Urinary bladder (tissue), 4 donors: Measurements from ENCODE around the gene FAM131B. TPM values are rescaled to one million over a fixed set of nuclear protein-coding genes. Genes with fewer than 3 reads are reported as not detected.

Experiments
- DNase-seq: peaks from one replicate; pipeline ENCODE4 v3.0.0-alpha.2; 2015; ENCODE audit errors: extremely low spot score
- H3K27ac ChIP-seq: one replicate; pipeline ENCODE4 v1.5.1; 2013; ENCODE audit warnings: low read depth, mild to moderate bottlenecking, moderate library complexity
- H3K36me3 ChIP-seq: one replicate; pipeline ENCODE4 v1.6.1; 2013; ENCODE audit warnings: mild to moderate bottlenecking, moderate library complexity; ENCODE audit not compliant: insufficient read depth
- H3K4me1 ChIP-seq: one replicate; pipeline ENCODE4 v1.6.1; 2013; ENCODE audit warnings: mild to moderate bottlenecking, moderate library complexity; ENCODE audit not compliant: insufficient read depth
- H3K4me3 ChIP-seq: one replicate; pipeline ENCODE4 v1.5.1; 2013; ENCODE audit warnings: low read depth, low read length
- WGBS: extraction: QIAGEN DNeasy Blood & Tissue Kit; methylation state at CpG from one replicate; pipeline ENCODE4 v1.1.7; 2013; 5-methylcytosine and 5-hydroxymethylcytosine counted together
- polyA plus RNA-seq: library from polyadenylated mRNA; stranded (reverse); fragments of 200-250 nt; gene quantifications from one replicate; pipeline ENCODE4 v1.2.3, GENCODE V29; 2013
- total RNA-seq: library from RNA; depleted of rRNA; stranded (reverse); fragments of >200 nt; gene quantifications from one replicate; pipeline ENCODE4 v1.2.3, GENCODE V29; 2014
- donor health status: healthy with polysubstance abuse.
- donor health status: healthy.

FAM131B gene
- total and polyA plus RNA-seq, 2 donors: 3.2 to 4.1 TPM

- Histone ChIP-seq H3K4me3 (no peak overlapping the region), H3K27ac (peak overlapping the region; percentile 30), H3K4me1 (no peaks in the 10 kb centered on the region), H3K36me3 (peaks cover 4% of the 10 kb centered on the region)
- WGBS: 33% methylated on average over 24 of the region's 24 CpGs
- no peak for DNase-seq
Observed at GRCh38 chr7:143391462-143392404, 29.2 kb upstream of the FAM131B start.

- Histone ChIP-seq H3K4me3 (no peak overlapping the region), H3K27ac (peak overlapping the region; percentile 24), H3K4me1 (no peaks in the 10 kb centered on the region), H3K36me3 (peaks cover 4% of the 10 kb centered on the region)
- no peak for DNase-seq
- 76% methylated on average over 9 of the region's 9 CpGs for WGBS
Observed at GRCh38 chr7:143390773-143391317, 28.3 kb upstream of the FAM131B start.

GRCh38 chr7:143390104-143390772 is 27.7 kb upstream of the FAM131B start:
- DNase-seq: no peak
- 78% methylated on average over 10 of the region's 10 CpGs for WGBS
- Histone ChIP-seq H3K4me3 (no peak overlapping the region), H3K36me3 (peaks cover 4% of the 10 kb centered on the region), H3K27ac (no peak overlapping the region), H3K4me1 (no peaks in the 10 kb centered on the region)

- H3K4me1 ChIP-seq: no peaks in the 10 kb centered on the region
- no peak overlapping the region for H3K4me3 ChIP-seq
- 84% methylated on average over 15 of the region's 15 CpGs for WGBS
- H3K36me3 ChIP-seq: peaks cover 4% of the 10 kb centered on the region
- DNase-seq: no peak
- H3K27ac ChIP-seq: no peak overlapping the region
Observed at GRCh38 chr7:143389316-143390103, 27.0 kb upstream of the FAM131B start.

GRCh38 chr7:143388491-143389101 is 26.1 kb upstream of the FAM131B start:
- DNase-seq: no peak
- no peaks in the 10 kb centered on the region for H3K4me1 ChIP-seq
- WGBS: 80% methylated on average over 28 of the region's 28 CpGs
- no peak overlapping the region for H3K27ac ChIP-seq
- peaks cover 4% of the 10 kb centered on the region for H3K36me3 ChIP-seq
- H3K4me3 ChIP-seq: no peak overlapping the region

GRCh38 chr7:143388051-143388450 is 25.5 kb upstream of the FAM131B start:
- Histone ChIP-seq H3K36me3 (peaks cover 4% of the 10 kb centered on the region), H3K4me1 (no peaks in the 10 kb centered on the region), H3K4me3 (no peak overlapping the region), H3K27ac (no peak overlapping the region)
- no peak for DNase-seq
- 68% methylated on average over 10 of the region's 10 CpGs for WGBS

GRCh38 chr7:143387156-143387975 is 24.9 kb upstream of the FAM131B start:
- H3K4me3 ChIP-seq: no peak overlapping the region
- no peak overlapping the region for H3K27ac ChIP-seq
- H3K4me1 ChIP-seq: no peaks in the 10 kb centered on the region
- peaks cover 4% of the 10 kb centered on the region for H3K36me3 ChIP-seq
- 79% methylated on average over 23 of the region's 23 CpGs for WGBS
- no peak for DNase-seq

GRCh38 chr7:143385891-143386781 is 23.6 kb upstream of the FAM131B start:
- H3K27ac ChIP-seq: no peak overlapping the region
- H3K4me1 ChIP-seq: no peaks in the 10 kb centered on the region
- 39% methylated on average over 19 of the region's 19 CpGs for WGBS
- H3K4me3 ChIP-seq: no peak overlapping the region
- no peak for DNase-seq
- H3K36me3 ChIP-seq: peaks cover 4% of the 10 kb centered on the region

- 50% methylated on average over 14 of the region's 14 CpGs for WGBS
- Histone ChIP-seq H3K36me3 (peaks cover 4% of the 10 kb centered on the region), H3K4me3 (no peak overlapping the region), H3K4me1 (no peaks in the 10 kb centered on the region), H3K27ac (peak overlapping the region; percentile 38)
- no peak for DNase-seq
Observed at GRCh38 chr7:143384661-143385631, 22.4 kb upstream of the FAM131B start.

- 24% methylated on average over 5 of the region's 5 CpGs for WGBS
- Histone ChIP-seq H3K4me3 (no peak overlapping the region), H3K4me1 (peaks cover under 1% of the 10 kb centered on the region), H3K36me3 (peaks cover 4% of the 10 kb centered on the region), H3K27ac (peak overlapping the region; percentile 2)
- DNase-seq: no peak
Observed at GRCh38 chr7:143384148-143384547, 21.6 kb upstream of the FAM131B start.

- 38% methylated on average over 1 of the region's 1 CpG for WGBS
- no peak overlapping the region for H3K4me3 ChIP-seq
- peaks cover 2% of the 10 kb centered on the region for H3K4me1 ChIP-seq
- H3K36me3 ChIP-seq: peaks cover 3% of the 10 kb centered on the region
- H3K27ac ChIP-seq: no peak overlapping the region
- no peak for DNase-seq
Observed at GRCh38 chr7:143383642-143383957, 21.1 kb upstream of the FAM131B start.
